ENCODE data around the gene CALML3.

CALML3 gene

DNA sequence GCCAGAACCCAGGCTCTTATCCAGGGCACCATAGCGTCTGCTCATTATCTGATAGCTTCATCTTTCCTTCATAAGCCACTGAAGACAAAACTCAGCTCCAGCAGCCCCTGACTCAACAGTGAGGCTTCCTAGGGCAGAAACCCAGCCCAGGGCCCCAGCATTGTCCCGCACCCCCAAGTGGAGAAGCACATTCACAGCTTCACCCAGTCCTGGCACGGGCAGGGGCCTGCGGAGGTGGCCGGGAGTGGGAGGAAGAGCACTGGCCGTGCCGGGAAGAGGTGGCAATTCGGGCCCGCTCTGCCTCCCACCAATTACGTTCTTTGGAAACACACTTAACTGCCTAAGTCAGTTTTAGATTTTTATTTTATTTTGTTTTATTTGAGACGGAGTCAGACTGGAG is 15.1 kb upstream of the CALML3 start:
- no peaks in the 10 kb centered on the region for H3K4me1 ChIP-seq (ENCODE audit: control insufficient read depth, insufficient read depth, low read length)
- H3K9me3 ChIP-seq (ENCODE audit: control insufficient read depth, insufficient read depth, low read length), result no peaks in the 10 kb centered on the region
- H3K27me3 ChIP-seq (ENCODE audit: control insufficient read depth, insufficient read depth, low read length), result no peaks in the 10 kb centered on the region
- no peak overlapping the region for H3K9ac ChIP-seq (ENCODE audit: low read depth, low read length)
- H3K36me3 ChIP-seq (ENCODE audit: control insufficient read depth, insufficient read depth, low read length), result no peaks in the 10 kb centered on the region
- no peak overlapping the region for H3K4me3 ChIP-seq (ENCODE audit: low read depth, low read length)
- no peak overlapping the region for H3K27ac ChIP-seq (ENCODE audit: low read depth, low read length)

DNA sequence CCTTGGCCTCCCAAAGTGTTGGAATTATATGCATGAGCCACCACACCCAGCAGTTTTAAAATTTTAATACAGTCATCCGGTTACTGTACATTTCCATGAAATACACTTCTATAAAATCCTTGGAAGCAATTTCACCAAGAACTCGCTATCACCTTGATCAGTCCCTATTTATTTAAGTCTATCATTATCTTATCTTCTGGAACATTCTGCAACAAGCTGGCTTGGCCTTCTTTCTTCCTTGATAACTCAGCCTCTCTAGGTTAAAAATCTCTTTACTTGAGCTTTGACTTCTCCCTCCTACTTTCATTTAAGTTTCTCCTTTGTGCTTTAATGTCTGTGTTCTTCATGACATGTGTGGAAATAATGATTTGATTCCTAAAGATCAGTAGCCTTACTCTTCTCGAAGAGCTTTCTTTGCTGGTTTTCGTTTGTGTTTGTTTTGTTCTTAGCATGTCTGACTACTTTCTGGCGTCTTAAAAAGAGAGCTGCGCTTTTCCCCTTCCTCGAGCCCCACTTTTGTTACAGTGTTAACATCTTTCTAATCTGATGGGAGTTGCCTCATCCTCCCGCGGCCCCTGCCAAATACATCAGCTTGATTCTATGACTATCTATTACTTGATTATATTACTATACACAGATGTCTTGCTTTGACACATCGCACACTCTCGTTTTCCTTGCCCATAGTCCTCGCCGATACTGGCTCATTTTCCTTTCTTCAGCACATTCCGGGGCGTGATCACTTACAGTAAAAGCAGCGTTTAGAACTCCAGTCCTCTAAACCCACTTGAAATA is 14.3 kb upstream of the CALML3 start:
- H3K9me3 ChIP-seq (ENCODE audit: control insufficient read depth, insufficient read depth, low read length), result no peaks in the 10 kb centered on the region
- no peak overlapping the region for H3K4me3 ChIP-seq (ENCODE audit: low read depth, low read length)
- H3K27ac ChIP-seq (ENCODE audit: low read depth, low read length), result no peak overlapping the region
- H3K27me3 ChIP-seq (ENCODE audit: control insufficient read depth, insufficient read depth, low read length), result no peaks in the 10 kb centered on the region
- no peak overlapping the region for H3K9ac ChIP-seq (ENCODE audit: low read depth, low read length)
- H3K36me3 ChIP-seq (ENCODE audit: control insufficient read depth, insufficient read depth, low read length), result no peaks in the 10 kb centered on the region
- H3K4me1 ChIP-seq (ENCODE audit: control insufficient read depth, insufficient read depth, low read length), result no peaks in the 10 kb centered on the region

DNA sequence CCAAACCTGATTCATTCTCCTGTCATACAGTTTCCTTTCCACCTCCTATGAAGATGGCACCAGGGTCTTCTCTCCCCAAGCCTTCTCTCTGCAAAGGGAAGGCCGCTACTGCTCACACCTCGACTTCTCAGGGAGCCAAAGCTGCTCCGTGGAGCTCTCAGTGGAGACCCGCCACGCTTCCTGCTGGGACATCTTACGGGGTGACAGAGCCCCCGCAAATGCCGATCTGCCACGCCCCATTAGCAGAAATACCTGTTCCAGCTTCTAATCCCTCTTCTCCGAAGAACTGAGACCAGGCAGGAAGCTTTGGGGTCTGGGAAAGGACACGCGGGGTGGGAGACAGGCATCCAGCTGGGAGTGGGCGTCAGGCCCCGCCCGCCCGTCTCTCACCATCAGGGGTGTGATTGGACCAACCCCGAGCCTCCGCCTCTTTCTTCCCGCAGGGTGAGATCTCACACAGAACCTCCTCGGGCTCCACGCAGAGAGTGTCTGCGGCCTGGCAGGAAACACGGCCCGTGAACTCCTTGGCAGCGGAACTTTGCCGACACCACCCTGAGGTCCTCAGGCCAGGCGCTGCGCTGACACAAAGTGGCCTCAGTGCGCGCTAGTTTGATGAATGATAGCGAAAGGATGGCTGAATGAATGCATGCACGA is 13.4 kb upstream of the CALML3 start:
- H3K9me3 ChIP-seq (ENCODE audit: control insufficient read depth, insufficient read depth, low read length), result no peaks in the 10 kb centered on the region
- no peak overlapping the region for H3K4me3 ChIP-seq (ENCODE audit: low read depth, low read length)
- no peaks in the 10 kb centered on the region for H3K36me3 ChIP-seq (ENCODE audit: control insufficient read depth, insufficient read depth, low read length)
- no peak overlapping the region for H3K27ac ChIP-seq (ENCODE audit: low read depth, low read length)
- H3K9ac ChIP-seq (ENCODE audit: low read depth, low read length), result no peak overlapping the region
- no peaks in the 10 kb centered on the region for H3K27me3 ChIP-seq (ENCODE audit: control insufficient read depth, insufficient read depth, low read length)
- no peaks in the 10 kb centered on the region for H3K4me1 ChIP-seq (ENCODE audit: control insufficient read depth, insufficient read depth, low read length)

DNA sequence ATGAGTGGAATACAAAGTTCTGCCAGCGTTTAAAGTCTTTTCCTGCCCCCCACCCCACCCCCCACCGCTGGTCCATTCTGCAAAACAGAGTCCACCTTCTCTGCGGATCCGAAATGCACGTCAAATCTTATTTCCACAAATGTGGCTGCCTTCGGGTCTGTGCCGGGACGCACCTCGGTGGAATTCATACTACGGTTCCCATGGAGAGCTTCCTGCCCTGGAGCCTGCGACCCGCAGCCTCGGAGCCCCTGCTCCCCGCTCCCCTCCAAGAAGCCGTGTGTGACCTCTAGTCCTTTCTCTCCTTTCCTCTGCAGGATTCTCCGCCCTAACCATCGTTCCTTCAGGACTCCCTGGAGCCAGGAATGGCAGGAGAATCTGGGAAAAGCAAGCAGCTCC is 12.9 kb upstream of the CALML3 start:
- H3K4me1 ChIP-seq (ENCODE audit: control insufficient read depth, insufficient read depth, low read length), result no peaks in the 10 kb centered on the region

DNA sequence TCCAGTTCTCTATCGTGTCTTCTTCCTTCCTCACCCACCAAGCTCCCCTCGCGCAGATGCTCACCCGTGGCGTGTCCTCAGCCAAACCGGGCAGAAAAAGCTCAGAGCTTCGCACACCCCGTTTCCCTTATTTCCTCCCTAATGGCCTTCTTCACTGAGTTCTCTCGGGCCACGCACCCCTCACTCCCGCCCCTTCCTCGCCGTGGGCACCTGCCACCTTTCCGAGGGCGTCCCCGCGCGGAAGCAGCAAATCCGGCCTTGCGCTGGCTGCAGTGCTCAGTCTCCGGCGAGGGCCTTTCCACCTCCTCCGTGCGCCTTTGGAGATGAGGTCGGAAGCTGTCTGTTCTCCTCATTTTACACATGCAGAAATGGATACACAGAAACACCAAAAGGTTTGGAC is 12.4 kb upstream of the CALML3 start:
- H3K9me3 ChIP-seq (ENCODE audit: control insufficient read depth, insufficient read depth, low read length), result no peaks in the 10 kb centered on the region
- H3K9ac ChIP-seq (ENCODE audit: low read depth, low read length), result no peak overlapping the region
- H3K27me3 ChIP-seq (ENCODE audit: control insufficient read depth, insufficient read depth, low read length), result no peaks in the 10 kb centered on the region
- no peak overlapping the region for H3K4me3 ChIP-seq (ENCODE audit: low read depth, low read length)
- H3K27ac ChIP-seq (ENCODE audit: low read depth, low read length), result no peak overlapping the region
- H3K4me1 ChIP-seq (ENCODE audit: control insufficient read depth, insufficient read depth, low read length), result no peaks in the 10 kb centered on the region
- H3K36me3 ChIP-seq (ENCODE audit: control insufficient read depth, insufficient read depth, low read length), result no peaks in the 10 kb centered on the region

More for the DNA sequence above, 12.9 kb upstream of the CALML3 start:
- no peak overlapping the region for H3K4me3 ChIP-seq (ENCODE audit: low read depth, low read length)
- H3K27ac ChIP-seq (ENCODE audit: low read depth, low read length), result no peak overlapping the region
- no peak overlapping the region for H3K9ac ChIP-seq (ENCODE audit: low read depth, low read length)
- no peaks in the 10 kb centered on the region for H3K9me3 ChIP-seq (ENCODE audit: control insufficient read depth, insufficient read depth, low read length)
- H3K36me3 ChIP-seq (ENCODE audit: control insufficient read depth, insufficient read depth, low read length), result no peaks in the 10 kb centered on the region
- H3K27me3 ChIP-seq (ENCODE audit: control insufficient read depth, insufficient read depth, low read length), result no peaks in the 10 kb centered on the region

DNA sequence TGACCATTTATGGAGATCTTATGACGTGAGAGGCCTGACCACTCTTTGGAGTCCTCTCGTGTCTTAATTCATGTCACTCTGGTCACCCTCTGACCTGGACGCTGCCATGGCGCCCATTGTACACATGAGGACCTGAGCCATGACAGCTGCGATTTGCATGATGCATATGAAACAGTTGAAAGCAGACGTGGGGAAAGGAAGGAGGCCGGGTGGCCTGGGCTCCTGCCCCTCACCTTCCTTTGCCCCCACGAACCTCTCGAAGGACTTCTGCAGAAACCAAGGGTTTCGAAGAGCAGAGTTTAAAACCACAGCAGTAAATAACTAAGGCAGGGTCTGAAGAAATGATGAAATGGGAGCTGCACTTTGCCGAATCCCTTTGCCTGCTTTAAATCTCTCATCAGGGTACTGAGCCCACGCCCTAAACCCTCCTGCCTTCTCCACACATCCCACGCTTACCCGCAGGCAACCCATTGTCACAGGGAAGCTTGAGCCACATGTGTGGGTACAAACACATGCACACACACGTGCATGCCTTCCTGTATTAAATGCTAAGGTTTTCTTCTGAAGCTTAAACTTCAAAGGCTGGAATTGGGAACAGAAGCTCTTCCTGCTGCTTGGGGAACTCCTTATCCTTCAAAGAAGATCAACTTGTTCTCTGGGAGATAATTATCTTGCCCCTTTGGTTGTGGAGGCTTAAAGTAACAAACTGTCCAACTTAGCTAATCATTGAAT is 11.7 kb upstream of the CALML3 start:
- Histone ChIP-seq H3K27ac (ENCODE audit: low read depth, low read length) (no peak overlapping the region), H3K4me3 (ENCODE audit: low read depth, low read length) (no peak overlapping the region), H3K36me3 (ENCODE audit: control insufficient read depth, insufficient read depth, low read length) (no peaks in the 10 kb centered on the region), H3K9ac (ENCODE audit: low read depth, low read length) (no peak overlapping the region), H3K27me3 (ENCODE audit: control insufficient read depth, insufficient read depth, low read length) (no peaks in the 10 kb centered on the region), H3K9me3 (ENCODE audit: control insufficient read depth, insufficient read depth, low read length) (no peaks in the 10 kb centered on the region), H3K4me1 (ENCODE audit: control insufficient read depth, insufficient read depth, low read length) (no peaks in the 10 kb centered on the region)

DNA sequence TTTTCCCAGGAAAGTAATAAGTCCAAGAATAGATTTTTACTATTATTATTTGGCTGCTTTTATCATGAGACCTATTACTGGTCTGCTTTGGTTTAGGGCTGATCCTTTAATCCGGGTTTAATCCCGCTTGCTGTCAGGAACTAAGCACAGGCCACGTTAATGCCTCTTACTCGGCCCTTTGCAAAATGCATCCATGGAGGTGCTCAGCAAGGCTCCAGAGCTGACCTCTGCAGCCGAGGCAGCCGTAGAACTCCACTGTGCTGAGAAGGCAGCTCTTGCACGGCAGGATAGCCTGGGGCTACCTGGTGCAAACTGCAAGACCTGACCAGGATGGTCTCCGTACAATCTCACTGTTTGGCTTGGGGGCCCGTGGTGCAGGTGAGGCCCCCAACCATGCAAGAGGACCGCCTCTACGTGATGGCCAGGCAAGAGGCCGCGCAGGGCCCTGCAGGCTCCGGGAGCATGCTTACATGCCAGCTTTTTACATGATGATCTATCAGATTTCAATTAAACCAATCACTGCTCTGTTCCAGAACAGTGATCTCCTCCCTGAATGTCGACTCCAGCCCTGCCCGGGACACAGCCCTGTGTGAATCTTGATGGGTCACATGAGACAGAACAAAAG is 10.4 kb upstream of the CALML3 start:
- Histone ChIP-seq H3K9ac (ENCODE audit: low read depth, low read length) (no peak overlapping the region), H3K9me3 (ENCODE audit: control insufficient read depth, insufficient read depth, low read length) (peaks cover 6% of the 10 kb centered on the region; the same call in 1 of the 2 replicates), H3K4me1 (ENCODE audit: control insufficient read depth, insufficient read depth, low read length) (no peaks in the 10 kb centered on the region), H3K36me3 (ENCODE audit: control insufficient read depth, insufficient read depth, low read length) (no peaks in the 10 kb centered on the region), H3K4me3 (ENCODE audit: low read depth, low read length) (no peak overlapping the region), H3K27me3 (ENCODE audit: control insufficient read depth, insufficient read depth, low read length) (no peaks in the 10 kb centered on the region), H3K27ac (ENCODE audit: low read depth, low read length) (no peak overlapping the region)

DNA sequence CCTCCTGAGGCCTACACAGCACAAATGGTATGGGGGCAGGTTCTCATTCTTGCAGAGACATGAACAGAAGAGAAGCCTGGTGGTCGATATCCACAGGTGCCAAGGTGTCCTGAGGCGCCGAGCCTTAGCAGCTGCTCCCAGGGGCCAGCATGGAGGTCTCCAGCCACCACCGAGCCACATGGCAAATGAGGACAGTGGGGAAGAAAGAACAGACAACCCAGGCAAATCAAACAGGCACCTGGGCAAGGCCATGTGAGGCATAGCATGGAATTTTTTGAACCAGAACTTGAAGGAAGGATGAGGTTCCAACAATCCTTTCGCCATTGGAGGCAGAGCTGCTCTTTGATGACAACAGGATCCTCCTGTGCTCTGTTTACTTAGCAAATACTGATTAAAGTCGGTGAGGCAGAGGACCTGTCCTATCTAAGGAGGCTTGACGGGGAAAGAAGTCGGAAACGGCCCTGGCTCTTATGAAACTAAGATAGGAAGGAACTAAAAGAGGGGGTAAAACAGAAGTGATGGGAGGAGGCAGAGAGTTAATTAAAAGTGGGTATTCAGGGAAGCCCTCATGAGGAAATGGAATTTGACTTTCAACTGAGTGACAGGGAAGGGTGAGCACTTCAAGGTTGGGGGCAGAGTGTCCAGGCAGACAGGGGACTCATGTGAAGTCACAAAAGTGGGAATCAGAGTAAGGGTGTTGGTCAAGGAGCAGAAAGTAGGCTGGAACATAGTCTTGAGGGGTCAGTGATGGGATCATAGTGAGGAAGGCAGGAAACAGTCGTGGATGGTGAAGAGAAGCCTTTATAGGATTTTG is 8.6 kb upstream of the CALML3 start:
- no peaks in the 10 kb centered on the region for H3K4me1 ChIP-seq (ENCODE audit: control insufficient read depth, insufficient read depth, low read length)
- H3K9ac ChIP-seq (ENCODE audit: low read depth, low read length), result no peak overlapping the region
- no peak overlapping the region for H3K4me3 ChIP-seq (ENCODE audit: low read depth, low read length)
- H3K27ac ChIP-seq (ENCODE audit: low read depth, low read length), result no peak overlapping the region
- H3K9me3 ChIP-seq (ENCODE audit: control insufficient read depth, insufficient read depth, low read length), result peaks cover 8% of the 10 kb centered on the region; the same call in 1 of the 2 replicates
- H3K36me3 ChIP-seq (ENCODE audit: control insufficient read depth, insufficient read depth, low read length), result no peaks in the 10 kb centered on the region
- H3K27me3 ChIP-seq (ENCODE audit: control insufficient read depth, insufficient read depth, low read length), result no peaks in the 10 kb centered on the region

DNA sequence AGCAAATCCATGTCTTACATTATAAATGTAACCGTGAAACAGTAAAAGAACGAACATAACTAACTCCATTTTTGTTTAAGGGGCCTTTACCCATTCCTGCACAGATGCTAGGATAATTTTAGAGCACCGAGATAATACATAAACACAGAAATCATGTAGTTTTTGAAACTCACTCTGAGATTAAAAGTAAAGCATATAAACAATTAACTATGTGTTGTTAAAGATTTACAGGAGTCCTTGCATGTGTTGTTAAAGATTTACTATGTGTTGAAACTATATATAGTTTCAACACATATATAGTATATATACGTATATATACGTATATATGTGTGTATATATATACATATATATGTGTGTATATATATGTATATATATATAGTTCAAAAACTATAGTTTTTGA is 7.2 kb upstream of the CALML3 start:
- H3K4me3 ChIP-seq (ENCODE audit: low read depth, low read length), result no peak overlapping the region
- H3K27ac ChIP-seq (ENCODE audit: low read depth, low read length), result no peak overlapping the region
- H3K27me3 ChIP-seq (ENCODE audit: control insufficient read depth, insufficient read depth, low read length), result no peaks in the 10 kb centered on the region
- H3K9me3 ChIP-seq (ENCODE audit: control insufficient read depth, insufficient read depth, low read length), result peaks cover 8% of the 10 kb centered on the region; the same call in 1 of the 2 replicates
- no peaks in the 10 kb centered on the region for H3K36me3 ChIP-seq (ENCODE audit: control insufficient read depth, insufficient read depth, low read length)
- H3K4me1 ChIP-seq (ENCODE audit: control insufficient read depth, insufficient read depth, low read length), result no peaks in the 10 kb centered on the region
- H3K9ac ChIP-seq (ENCODE audit: low read depth, low read length), result no peak overlapping the region

DNA sequence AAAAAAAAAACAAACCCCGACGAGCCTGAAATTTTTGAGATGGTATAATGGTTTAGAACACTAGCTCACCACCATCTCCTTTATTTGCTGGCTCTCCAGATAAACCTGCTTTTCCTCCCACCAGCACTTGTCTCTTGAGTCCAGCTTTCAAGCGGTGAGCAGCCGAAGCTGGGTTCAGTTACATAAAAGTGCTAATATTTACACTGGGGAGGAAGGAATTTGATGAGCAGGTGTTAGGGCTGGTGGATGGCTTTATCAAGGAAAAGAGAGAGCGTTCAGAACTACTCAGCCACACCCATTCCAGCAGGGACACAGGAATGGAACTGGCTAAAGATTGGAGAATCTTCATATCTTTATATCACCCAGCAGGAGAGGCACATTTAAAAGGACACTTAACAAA is 6.6 kb upstream of the CALML3 start:
- H3K9ac ChIP-seq (ENCODE audit: low read depth, low read length), result no peak overlapping the region
- no peaks in the 10 kb centered on the region for H3K27me3 ChIP-seq (ENCODE audit: control insufficient read depth, insufficient read depth, low read length)
- H3K9me3 ChIP-seq (ENCODE audit: control insufficient read depth, insufficient read depth, low read length), result peaks cover 8% of the 10 kb centered on the region; the same call in 1 of the 2 replicates
- H3K4me3 ChIP-seq (ENCODE audit: low read depth, low read length), result no peak overlapping the region
- H3K36me3 ChIP-seq (ENCODE audit: control insufficient read depth, insufficient read depth, low read length), result no peaks in the 10 kb centered on the region
- H3K4me1 ChIP-seq (ENCODE audit: control insufficient read depth, insufficient read depth, low read length), result no peaks in the 10 kb centered on the region
- H3K27ac ChIP-seq (ENCODE audit: low read depth, low read length), result no peak overlapping the region
